HS-27A (cell line): ENCODE results near the gene KIF17.
A peak's percentile ranks its signal among the peaks of the same experiment; 100 is the strongest.
"Not testable (repeated sequence)": the region's sequence is repeated elsewhere in the genome, so short reads cannot be mapped to it uniquely, and the experiment has no call there.

ENCODE experiments used
- DNase-seq: peaks from one replicate; pipeline ENCODE4 v3.0.0-alpha.2; 2012; ENCODE audit warnings: low read depth, missing footprints

The KIF17 gene

GRCh38 chr1:20727746-20728316 lies 10.0 kb upstream of the KIF17 start:
- no peak for DNase-seq

DNA sequence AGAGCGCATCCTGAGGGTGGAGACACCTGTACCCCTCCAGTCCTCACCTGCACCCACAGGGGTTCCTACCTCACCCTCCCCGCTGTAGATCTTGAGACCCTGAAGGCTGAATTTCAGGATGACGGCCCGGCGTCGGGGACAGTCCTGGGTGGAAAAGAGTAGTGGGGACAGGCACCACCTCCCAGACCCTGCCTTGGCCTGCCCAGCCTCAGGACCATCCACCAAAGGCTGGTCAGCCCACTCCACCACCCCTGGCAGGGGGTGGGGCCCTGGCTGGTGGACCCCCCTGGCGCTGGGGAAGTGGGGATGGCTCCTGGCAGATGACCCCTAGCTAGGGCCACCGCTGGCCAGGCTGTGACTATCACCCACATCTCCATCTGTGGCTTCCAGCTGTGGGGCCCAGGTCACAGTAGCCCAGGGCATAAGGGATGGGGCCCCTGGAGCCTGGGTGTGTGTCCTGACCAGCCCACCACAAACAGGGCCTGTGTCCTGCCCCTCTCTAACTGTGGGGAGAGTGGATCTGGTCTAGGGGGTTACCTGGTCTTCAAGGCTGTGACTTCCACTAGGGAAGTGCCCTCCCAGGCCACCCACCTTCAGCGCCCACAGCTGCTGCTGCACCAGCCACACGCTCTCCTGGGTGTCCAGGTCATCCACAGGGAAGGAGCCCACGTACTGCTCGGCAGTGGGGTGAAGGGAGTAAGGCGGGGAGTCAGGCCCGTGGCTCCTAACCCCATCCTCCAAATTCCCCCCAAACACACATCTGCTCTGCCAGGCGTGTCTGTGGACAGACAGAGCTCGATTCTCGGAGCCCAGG lies 9.3 kb upstream of the KIF17 start:
- no peak for DNase-seq

- no peak for DNase-seq
These were observed 8.5 kb upstream of the KIF17 start for GRCh38 chr1:20726118-20726911.

DNA sequence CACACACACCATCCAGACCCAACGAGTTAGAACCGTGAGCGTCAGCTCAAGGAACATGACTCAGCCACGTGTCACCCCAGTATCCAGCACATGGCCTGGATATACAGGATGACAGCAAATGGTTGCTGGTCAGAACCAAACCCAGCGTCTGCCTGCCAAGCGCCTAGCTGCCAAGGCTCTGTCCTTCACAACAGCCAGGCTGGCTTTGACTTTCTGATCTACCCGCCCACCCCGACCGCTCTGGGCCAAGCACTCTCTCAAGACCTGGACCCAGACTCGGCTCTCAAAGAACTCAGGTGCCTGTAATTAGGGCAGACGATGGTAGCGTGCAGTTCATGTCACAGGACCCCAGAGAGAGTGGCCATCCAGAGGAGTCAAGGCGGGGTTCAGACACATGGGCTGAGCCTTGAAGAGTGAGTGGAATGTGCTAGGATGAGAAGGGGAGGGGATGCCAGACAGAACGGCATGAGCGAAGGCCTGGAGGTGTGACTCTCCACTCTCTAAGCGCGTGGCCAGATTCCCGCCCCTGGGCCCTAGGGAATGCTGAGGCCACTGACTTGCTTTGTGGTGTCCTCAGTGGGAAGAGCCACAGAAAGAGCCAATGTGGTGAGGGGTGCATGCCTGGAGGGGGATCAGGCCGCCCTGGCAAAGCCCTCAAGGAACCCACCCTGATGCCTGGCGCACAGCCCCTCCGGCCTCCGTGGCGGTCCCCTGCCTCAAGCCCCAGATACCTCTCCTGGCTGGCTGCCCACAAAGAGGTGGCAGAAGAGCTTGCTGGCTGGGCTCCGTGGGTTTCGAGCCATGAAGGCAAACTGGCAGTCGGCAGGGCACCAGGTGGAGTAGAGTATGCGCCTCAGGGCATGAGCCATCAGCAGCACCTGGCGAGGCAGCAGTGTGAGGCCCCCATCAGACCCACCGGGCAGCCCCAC lies 7.6 kb upstream of the KIF17 start:
- DNase-seq, result peak; percentile 38

DNA sequence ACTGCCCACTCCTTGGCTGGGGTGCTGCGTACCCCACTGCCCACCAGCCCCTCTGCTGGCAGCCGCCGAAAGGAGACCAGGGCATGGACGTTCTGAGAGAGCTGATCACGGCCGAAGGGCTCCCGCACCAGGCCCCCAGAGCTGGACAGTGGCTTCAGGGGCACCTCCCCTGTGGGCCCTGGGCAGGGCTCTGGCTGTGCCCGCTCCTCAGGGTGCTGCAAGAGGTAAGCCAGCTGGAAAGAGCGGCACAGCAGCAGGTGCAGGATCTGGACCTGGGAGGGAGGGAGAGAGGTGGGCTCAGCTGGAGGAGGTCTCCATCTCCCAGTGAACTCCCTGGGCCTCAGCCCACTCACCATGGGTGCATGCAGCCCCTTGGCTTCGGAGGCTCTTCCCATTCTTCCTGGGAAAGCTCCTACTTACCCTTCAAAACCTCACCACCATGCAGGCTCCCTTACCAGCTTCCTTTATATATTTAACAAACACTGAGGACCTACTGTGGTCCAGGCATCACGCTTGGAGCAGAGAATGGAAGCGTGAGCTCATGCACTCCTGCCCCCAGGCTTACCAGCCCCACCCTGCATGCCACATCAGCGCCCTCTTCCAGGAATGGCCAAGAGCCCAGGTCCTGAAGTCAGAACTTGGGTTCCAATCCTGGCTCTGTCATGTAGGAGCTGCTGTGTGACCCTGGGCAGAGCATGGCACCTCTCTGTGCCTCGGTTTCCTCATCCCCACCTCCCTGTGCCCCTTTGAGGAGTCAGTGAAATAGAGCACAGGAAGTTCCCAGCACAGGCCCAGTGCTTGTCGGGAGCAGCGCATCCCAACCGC lies 6.8 kb upstream of the KIF17 start:
- no peak for DNase-seq

- no peak for DNase-seq
These were observed 5.9 kb upstream of the KIF17 start for GRCh38 chr1:20723537-20724363.

GRCh38 chr1:20723159-20723536 lies 5.3 kb upstream of the KIF17 start:
- DNase-seq, result no peak

DNA sequence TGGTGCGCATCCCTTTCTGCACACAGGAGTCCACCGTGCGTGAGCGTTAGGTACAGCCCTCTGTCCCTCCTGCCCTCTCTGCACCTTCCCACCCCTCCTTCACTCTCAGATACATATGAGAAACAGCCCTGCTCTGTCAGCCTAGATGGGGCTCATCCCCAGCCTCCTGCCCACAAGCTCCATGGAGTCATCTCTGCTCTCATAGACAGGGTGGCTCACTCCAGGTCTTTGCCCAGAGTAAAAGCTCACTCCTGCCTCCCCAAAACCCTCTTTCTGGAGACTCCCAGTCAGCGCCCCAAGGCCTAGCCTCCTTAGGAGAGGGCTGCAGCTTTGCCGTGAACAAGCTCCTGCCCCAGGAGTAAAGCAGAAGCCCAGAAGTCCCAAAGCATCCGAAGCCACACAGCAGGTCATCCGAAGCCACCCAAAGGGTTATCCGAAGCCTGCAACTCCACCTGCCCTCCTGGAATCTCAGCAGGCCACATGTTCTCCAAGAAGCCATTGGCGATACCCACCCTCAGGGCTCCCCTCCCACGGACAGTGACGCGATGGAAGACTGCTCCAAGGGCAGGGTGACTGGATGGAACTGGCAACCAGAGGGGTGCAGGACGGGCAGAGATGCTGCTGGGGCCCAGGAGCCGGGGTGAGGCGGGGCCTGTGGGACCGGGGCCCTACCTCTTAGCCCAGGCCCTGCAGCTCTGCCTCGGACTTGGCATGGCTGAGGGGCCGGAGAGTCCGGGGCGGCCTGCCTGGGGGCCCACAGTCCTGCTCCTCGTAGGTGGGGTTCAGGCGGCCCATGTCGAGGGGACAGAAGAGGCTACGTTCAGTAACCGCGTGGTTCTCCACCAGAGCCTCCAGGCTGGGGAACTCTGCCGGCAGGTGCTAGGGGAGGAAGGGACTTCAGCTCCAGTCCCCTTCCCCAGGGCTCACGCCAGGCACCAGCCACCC lies 3.6 kb upstream of the KIF17 start:
- DNase-seq, result no peak

DNA sequence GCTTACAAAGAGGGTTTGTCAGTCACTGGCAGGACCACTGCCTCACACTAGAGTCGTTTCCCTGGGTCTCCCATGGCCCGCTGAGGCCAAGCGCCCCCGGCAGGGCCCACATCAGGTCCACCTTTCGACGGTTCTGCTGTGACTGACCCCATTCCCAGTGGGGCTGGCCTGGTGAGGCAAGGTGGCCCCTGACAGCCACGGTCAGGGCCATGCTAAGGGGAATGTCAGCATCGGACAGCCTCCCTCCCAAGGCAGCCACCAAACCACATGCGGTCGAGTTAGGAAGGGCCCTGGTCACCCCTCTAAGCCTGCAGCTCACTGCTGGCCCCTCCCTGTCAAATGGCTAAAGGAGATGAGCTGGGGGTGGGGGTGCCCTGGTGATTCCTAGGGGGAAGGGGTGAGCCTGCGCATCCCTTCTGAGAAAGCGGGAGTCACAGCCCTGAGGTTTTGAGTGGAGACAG lies 2.9 kb upstream of the KIF17 start:
- DNase-seq, result no peak

DNA sequence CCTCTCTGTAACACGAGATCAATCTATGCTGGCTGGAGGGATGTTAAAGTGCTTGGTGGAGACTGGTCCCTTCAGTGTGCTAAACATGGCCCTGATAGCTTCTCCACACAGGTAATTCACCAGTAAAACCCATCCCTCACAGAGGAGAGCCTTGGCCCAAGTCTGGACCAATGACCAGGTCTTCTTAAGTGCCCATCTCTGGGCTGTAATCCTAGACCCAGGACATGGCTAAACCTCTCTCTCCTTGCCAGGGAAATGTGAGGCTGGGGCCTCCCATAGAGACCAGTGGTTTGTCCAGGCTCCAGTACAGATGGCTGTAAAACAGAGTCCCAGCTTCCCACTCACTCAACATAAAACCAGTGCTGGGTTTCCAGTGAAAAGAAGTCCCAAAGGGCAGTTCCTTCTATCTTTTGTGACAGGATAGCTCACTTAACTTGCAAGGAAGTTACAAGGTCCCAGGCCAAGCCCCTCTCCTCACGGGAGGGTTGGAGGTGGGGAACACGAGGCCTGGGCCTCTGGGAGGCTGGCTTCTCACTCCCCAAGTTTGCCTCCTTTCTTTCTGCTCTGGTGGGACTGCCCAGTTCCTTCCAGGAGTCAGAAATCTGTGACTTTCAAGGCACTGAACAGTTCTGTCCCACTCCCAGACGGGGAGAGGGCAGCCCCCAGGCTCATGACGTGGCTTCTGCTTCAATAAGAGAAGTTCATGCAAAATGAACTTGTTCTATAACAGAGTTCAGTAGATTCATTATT lies 2.2 kb upstream of the KIF17 start:
- DNase-seq, result no peak

- no peak for DNase-seq
These were observed 1.5 kb upstream of the KIF17 start for GRCh38 chr1:20719261-20719660.

GRCh38 chr1:20718343-20718882 lies 606 bp upstream of the KIF17 start:
- DNase-seq, result not testable (repeated sequence)

DNA sequence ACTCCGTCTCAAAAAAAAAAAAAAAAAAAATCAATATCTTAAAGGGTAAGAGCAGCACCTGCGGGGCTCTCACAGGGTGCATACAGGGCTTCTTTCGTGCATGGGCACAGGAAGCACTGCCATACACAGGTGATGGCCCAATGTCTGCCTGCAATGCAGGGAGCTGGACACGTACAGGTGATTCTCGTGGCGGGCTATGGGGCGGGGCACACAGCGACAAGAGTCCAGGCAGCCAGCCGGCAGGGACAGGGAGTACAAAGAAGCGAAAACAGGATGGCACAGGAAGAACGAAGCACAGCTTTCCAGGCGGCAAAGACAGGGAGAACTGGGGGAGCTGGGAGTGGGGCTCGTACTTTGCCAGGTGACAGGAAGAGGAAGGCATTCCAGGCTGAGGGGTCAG lies 1.6 kb downstream of the KIF17 start:
- no peak for DNase-seq

DNA sequence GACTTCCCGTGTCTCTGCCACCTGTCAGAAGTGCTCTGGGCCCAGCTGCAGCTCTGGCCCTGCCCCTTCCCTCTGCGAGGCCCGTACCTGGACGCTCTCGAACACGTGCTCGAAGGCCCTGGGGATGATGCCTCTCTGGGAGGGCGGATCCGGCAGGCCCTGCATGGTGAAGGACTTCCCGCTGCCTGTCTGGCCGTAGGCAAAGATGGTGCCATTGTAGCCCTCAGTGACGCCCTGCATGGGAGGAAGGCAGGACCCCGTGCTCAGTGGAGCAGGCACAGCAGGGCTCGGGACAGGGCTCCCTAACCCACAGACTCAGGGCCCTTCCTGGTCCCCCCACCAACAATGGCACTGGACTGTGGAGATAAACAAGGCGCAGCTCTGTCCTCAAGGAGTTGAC lies 2.4 kb downstream of the KIF17 start:
- no peak for DNase-seq

DNA sequence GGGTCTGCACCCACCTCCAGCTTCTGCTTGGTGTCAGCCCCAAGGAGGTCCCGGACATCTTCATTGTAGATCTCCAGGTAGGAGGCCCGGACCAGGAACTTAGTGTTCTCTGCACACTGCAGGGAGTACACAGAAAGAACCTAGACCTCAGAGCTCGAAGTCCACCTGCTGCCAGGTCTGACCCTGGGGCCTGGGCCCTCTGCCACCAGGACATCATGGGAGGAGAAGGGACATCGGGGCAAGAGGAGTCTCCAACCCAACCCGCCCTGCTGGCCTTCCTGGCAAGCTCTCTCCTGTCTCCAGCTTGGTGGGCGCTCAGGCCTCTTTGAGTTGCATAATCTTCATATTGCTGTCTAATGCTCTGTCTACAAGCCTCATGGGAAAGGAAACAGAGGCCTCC lies 4.4 kb downstream of the KIF17 start:
- DNase-seq, result no peak

DNA sequence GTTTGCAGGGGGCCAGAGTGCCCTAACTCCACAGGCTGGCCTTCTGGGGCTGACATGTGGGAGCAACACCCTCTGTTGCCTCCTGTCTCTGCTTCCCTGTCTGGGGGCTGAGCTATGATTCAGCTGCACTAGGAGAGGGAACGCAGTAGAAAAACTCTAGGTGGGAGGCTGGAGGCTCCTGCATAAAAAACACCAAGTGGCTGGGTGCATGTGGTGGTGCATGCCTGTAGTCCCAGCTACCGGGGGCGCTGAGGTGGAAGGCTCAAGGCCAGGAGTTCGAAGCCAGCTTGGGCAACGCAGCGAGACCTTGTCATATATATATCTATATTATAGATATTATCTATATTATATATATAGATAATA lies 5.6 kb downstream of the KIF17 start:
- DNase-seq, result no peak

DNA sequence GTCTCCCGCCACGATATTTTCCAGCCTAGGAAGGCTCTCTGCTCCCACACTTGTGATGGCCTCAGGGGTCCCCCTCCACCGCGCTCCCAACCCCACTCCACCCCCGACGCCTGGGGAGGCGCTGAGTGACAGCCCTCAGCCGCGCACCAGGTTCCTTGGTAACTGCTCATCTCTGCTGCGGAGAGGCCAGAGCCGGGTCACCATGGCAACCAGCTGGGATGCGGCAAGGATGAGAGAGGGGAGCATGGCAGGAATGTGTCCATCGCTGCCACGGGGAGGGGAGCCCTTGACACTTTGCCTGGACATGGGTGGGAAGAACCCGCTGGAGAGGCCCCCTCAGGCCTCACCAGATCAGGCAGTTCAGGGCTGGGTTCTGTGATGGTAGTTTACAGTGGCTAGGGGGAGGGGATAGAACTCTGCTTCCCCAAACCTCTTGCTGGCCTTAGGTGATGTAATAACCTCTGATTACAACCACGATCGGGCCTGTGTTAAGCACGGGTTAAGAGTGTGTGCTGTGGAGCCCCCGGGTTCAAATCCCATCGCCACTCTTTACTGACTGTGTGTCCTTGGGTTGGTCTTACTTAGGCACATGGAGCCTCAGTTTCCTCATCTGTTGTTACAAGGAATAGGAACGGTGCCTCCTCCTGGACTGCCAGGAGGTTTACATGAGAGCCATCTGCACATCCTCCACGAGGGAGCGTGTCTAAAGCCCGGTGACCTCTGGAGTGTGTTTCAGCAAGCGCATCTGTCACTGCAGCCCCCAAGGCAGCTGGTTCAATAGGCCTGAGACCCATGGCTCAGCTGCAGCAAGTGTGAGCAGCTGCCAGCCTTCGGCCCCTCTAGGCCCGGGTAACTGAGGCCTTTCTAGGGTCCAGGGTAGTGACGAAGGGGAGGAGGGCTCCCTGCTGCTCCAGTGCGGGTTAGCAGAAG lies 6.3 kb downstream of the KIF17 start:
- DNase-seq, result no peak
